NCI-H1048 (cell line): ENCODE results near the gene HES4.
"Not testable (repeated sequence)": the region's sequence is repeated elsewhere in the genome, so short reads cannot be mapped to it uniquely, and the experiment has no call there.

Experiments
- DNase-seq: peaks from one replicate; lab custom pipeline; 2025; lab: John Stamatoyannopoulos, UW

The HES4 gene

GRCh38 chr1:1033731-1034438 lies 34.0 kb upstream of the HES4 start:
- no peak for DNase-seq

GRCh38 chr1:1033009-1033587 lies 33.2 kb upstream of the HES4 start:
- peak; percentile 96 for DNase-seq

- DNase-seq: no peak
Observed at GRCh38 chr1:1032424-1032823, 32.5 kb upstream of the HES4 start.

- no peak for DNase-seq
Observed at GRCh38 chr1:1031659-1032235, 31.9 kb upstream of the HES4 start.

- DNase-seq: not testable (repeated sequence)
Observed at GRCh38 chr1:1030867-1031658, 31.2 kb upstream of the HES4 start.

GRCh38 chr1:1027791-1028190 lies 27.9 kb upstream of the HES4 start:
- no peak for DNase-seq

GRCh38 chr1:1026599-1027413 lies 26.9 kb upstream of the HES4 start:
- DNase-seq: no peak

- DNase-seq: no peak
Observed at GRCh38 chr1:1025730-1026129, 25.8 kb upstream of the HES4 start.

GRCh38 chr1:1024771-1025699 lies 25.1 kb upstream of the HES4 start:
- peak; percentile 43 for DNase-seq

- DNase-seq: no peak
Observed at GRCh38 chr1:1024149-1024770, 24.4 kb upstream of the HES4 start.

GRCh38 chr1:1023700-1024099 lies 23.8 kb upstream of the HES4 start:
- DNase-seq: no peak

GRCh38 chr1:1022302-1023009 lies 22.6 kb upstream of the HES4 start:
- DNase-seq: no peak

- no peak for DNase-seq
Observed at GRCh38 chr1:1021920-1022259, 22.0 kb upstream of the HES4 start.

- DNase-seq: peak; percentile 36
Observed at GRCh38 chr1:1021010-1021919, 21.4 kb upstream of the HES4 start.

- DNase-seq: no peak
Observed at GRCh38 chr1:1020415-1021009, 20.6 kb upstream of the HES4 start.

GRCh38 chr1:1020000-1020404 lies 20.1 kb upstream of the HES4 start, which contains the start of gene AGRN:
Gene AGRN, plus strand, starts transcription at chr1:1020120. Its CDS starts 53 bp downstream, at chr1:1020173.
- no peak for DNase-seq

- DNase-seq: peak; percentile 77
Observed at GRCh38 chr1:1019122-1019999, 19.5 kb upstream of the HES4 start.
